Naive B cell (primary cell): ENCODE results near the gene OR2L13. TPM values are rescaled to one million over a fixed set of nuclear protein-coding genes. Genes with fewer than 3 reads are reported as not detected.
"Not testable (repeated sequence)": the region's sequence is repeated elsewhere in the genome, so short reads cannot be mapped to it uniquely, and the experiment has no call there.

Experiments
- ATAC-seq, 2 donors: fragments of 150-1000 bp; cut with Tn5 transposase; 2 replicates each; pipeline ENCODE4 v1.10.0; 2021; ENCODE audit warnings: low read depth in 2 of 2, mild to moderate bottlenecking in 2 of 2, moderate library complexity in 2 of 2
- DNase-seq: peaks from one replicate; pipeline ENCODE4 v3.0.0; 2022
- H3K27ac Mint-ChIP-seq, 6 donors: one replicate each; pipeline ENCODE4 v1.8.0; 2020 to 2022; ENCODE audit warnings: mild to moderate bottlenecking in 6 of 6, mixed read lengths in 6 of 6, moderate library complexity in 5 of 6, inconsistent platforms in 2 of 6
- H3K27me3 Mint-ChIP-seq, 3 donors: one replicate each; pipeline ENCODE4 v1.8.0; 2021 to 2022; ENCODE audit warnings: mixed read lengths in 3 of 3, mild to moderate bottlenecking in 1 of 3
- H3K36me3 Mint-ChIP-seq, 2 donors: one replicate each; pipeline ENCODE4 v1.8.0; 2020 to 2022; ENCODE audit warnings: mixed read lengths in 2 of 2, inconsistent platforms in 1 of 2, mild to moderate bottlenecking in 1 of 2
- H3K4me1 Mint-ChIP-seq, 3 donors: one replicate each; pipeline ENCODE4 v1.8.0; 2020 to 2022; ENCODE audit warnings: mixed read lengths in 3 of 3, inconsistent platforms in 1 of 3, mild to moderate bottlenecking in 1 of 3, moderate library complexity in 1 of 3
- H3K4me3 Mint-ChIP-seq, 8 donors: one replicate each; pipeline ENCODE4 v1.8.0; 2020 to 2022; ENCODE audit warnings: mild to moderate bottlenecking in 8 of 8, mixed read lengths in 8 of 8, moderate library complexity in 8 of 8, inconsistent platforms in 2 of 8
- H3K9me3 Mint-ChIP-seq, 7 donors: one replicate each; pipeline ENCODE4 v1.8.0; 2020 to 2022; ENCODE audit warnings: mixed read lengths in 7 of 7, mild to moderate bottlenecking in 5 of 7, inconsistent platforms in 2 of 7, moderate library complexity in 1 of 7
- polyA plus RNA-seq, 6 donors: library from polyadenylated mRNA; unstranded; fragments of 300-500 nt; fragmentation: Illumina TruSeq; gene quantifications; one replicate each; pipeline ENCODE4 v1.2.3, GENCODE V29; 2021; ENCODE audit warnings: low read depth in 6 of 6

Gene OR2L13, protein sequence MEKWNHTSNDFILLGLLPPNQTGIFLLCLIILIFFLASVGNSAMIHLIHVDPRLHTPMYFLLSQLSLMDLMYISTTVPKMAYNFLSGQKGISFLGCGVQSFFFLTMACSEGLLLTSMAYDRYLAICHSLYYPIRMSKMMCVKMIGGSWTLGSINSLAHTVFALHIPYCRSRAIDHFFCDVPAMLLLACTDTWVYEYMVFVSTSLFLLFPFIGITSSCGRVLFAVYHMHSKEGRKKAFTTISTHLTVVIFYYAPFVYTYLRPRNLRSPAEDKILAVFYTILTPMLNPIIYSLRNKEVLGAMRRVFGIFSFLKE
- 1 to 10 TPM in 2 of 6 donors, under 1 TPM in 3, not detected in 1; 0.27 to 1.7 (median 0.61) TPM for polyA plus RNA-seq

DNA sequence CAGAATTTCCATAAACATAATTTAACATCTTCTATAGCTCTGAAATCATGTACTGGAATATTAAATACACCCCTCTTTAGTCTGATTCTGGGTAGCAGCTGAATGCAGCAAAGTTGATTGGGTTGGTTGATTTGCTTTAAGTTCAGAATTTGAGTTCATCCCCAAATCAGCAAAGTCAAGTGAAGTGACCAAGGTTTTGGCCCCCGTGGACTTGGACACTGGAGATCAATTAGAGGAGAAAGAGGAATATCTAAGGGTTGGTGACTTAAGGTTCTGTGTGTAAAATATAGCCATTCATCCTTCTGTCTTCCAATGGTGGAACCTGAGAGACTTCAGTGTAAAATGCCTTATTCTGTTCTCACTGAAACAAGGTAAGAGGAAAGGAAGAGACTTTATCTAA lies at the start of gene OR2L13:
OR2L13 (plus strand) TSS at position 301 of the 400 bp plus-strand sequence. CDS start 4,192 bp downstream, outside the sequence.
- Mint-ChIP-seq H3K4me1 (peaks cover 0 to 3% (median 0%) of the 10 kb centered on the region in 3 donors), H3K9me3 (peaks cover 0 to 16% (median 7%) of the 10 kb centered on the region in 7 donors), H3K36me3 (peaks cover 0 to 6% of the 10 kb centered on the region in 2 donors), H3K27ac (no peak within 1 kb of the TSS), H3K27me3 (no peaks in the 10 kb centered on the region), H3K4me3 (no peak within 1 kb of the TSS)
- DNase-seq (no peak), ATAC-seq (no peak)

DNA sequence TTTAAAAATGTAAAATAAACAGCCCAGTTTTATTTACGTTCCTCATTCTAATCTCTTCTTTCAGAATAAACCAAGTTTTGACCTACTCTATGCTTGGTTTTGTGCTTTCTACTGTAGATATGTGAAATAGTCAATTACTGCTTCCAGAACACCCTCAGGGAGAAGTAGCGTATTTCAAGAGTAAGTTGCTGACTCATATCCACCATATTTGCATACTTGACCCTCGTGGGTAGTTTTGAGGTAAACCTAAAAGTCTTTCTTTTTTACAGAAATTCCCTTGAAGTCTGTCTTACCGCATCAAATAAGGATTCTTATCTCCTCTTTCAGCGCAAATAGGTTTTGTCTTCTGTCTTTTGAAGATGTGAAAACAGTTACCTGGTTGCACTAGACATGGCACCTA lies 49.8 kb upstream of the OR2L13 start:
- ATAC-seq (no peak), DNase-seq (no peak)
- no peak overlapping the region for H3K4me3 Mint-ChIP-seq
- no peaks in the 10 kb centered on the region for H3K27me3 Mint-ChIP-seq
- H3K36me3 Mint-ChIP-seq = peaks cover 0 to 1% of the 10 kb centered on the region in 2 donors
- peaks cover 4 to 15% (median 8%) of the 10 kb centered on the region in 7 donors for H3K9me3 Mint-ChIP-seq
- H3K27ac Mint-ChIP-seq = no peak overlapping the region
- H3K4me1 Mint-ChIP-seq = peaks cover 0 to 6% (median 0%) of the 10 kb centered on the region in 3 donors

DNA sequence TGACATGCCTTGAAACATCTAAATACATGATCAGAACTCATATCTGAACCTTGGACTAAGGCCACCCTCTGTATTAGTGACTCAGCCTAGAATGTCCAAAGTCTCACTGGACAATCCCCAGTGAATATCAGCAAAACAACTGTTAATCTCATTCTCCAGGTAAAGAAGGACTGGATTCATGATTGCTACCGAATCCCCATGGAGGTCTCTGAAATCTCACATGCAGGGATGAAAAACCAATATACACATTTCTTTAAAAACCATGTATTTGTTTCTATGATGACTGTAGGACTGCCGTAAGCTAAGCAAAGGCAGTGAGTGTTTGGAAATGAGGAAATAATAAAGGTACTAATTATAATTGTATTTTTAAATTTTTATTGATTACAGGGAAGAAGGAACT lies 48.4 kb upstream of the OR2L13 start, which contains the start of gene OR2L3:
OR2L3 (plus strand) TSS at position 301 of the 400 bp plus-strand sequence. CDS start 13,846 bp downstream, outside the sequence.
- Mint-ChIP-seq H3K4me1 (peaks cover 0 to 6% (median 0%) of the 10 kb centered on the region in 3 donors), H3K4me3 (no peak within 1 kb of the TSS), H3K9me3 (peaks cover 2 to 15% (median 5%) of the 10 kb centered on the region in 7 donors), H3K27me3 (no peaks in the 10 kb centered on the region), H3K36me3 (no peaks in the 10 kb centered on the region), H3K27ac (no peak within 1 kb of the TSS)
- no peak for DNase-seq
- ATAC-seq = no peak

DNA sequence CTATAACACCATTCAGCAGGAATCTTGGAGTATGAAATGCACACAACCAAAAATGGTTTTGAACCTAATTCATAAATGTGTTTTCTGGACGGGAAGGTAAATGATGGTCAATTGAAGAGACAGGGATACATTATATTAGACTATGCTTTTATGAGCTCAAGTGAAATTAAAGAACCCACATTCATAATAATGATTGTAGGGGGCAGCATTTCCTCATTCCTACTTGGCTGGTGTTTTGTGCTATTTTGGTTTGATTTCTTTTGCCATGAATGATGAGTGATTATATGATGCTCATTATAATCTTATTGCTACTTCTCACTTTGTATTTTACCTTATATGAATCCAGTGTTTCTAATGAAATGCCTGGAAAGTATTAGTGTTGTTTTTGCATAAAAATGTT lies 48.0 kb upstream of the OR2L13 start:
- Mint-ChIP-seq H3K4me3 (no peak overlapping the region), H3K36me3 (no peaks in the 10 kb centered on the region), H3K4me1 (peaks cover 0 to 6% (median 0%) of the 10 kb centered on the region in 3 donors), H3K9me3 (peaks cover 2 to 15% (median 5%) of the 10 kb centered on the region in 7 donors), H3K27ac (no peak overlapping the region), H3K27me3 (no peaks in the 10 kb centered on the region)
- no peak for ATAC-seq
- DNase-seq = no peak

DNA sequence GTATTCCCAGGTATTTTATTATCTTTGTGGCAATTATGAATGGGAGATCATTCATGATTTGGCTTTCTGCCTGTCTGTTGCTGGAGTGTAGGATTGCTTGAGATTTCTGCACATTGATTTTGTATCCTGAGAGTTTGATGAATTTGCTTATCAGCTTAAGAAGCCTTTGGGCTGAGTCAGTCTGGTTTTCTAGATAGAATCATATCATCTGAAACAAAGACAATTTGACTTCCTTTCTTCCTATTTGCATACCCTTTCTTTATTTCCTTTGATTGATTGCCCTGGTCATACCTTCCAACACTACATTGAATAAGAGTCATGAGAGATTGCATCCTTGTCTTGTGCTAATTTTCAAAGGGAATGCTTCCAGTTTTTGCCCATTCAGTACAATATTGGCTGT lies 40.3 kb upstream of the OR2L13 start:
- no peak for DNase-seq
- Mint-ChIP-seq H3K27me3 (peaks cover 0 to 5% (median 0%) of the 10 kb centered on the region in 3 donors), H3K36me3 (no peaks in the 10 kb centered on the region), H3K4me3 (no peak overlapping the region), H3K27ac (no peak overlapping the region), H3K4me1 (peaks cover 0 to 4% (median 0%) of the 10 kb centered on the region in 3 donors), H3K9me3 (peaks cover 8 to 18% (median 11%) of the 10 kb centered on the region in 7 donors)
- no peak for ATAC-seq

DNA sequence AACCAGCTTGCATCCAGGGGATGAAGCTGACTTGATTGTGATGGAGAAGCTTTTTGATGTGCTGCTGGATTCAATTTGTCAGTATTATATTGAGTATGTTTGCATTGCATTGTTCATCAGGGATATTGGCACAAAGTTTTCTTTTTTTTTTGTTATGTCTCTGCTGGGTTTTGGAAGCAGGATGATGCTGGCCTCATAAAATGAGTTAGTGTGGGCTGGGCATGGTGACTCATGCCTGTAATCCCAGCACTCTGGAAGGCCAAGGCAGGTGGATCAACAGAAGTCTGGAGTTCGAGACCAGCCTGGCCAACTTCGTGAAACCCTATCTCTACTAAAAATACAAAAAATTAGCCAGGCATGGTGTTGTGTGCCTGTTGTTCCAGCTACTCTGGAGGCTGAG lies 39.7 kb upstream of the OR2L13 start:
- no peak for ATAC-seq
- Mint-ChIP-seq H3K36me3 (no peaks in the 10 kb centered on the region), H3K9me3 (peaks cover 8 to 18% (median 11%) of the 10 kb centered on the region in 7 donors), H3K4me1 (peaks cover 0 to 4% (median 0%) of the 10 kb centered on the region in 3 donors), H3K27ac (no peak overlapping the region), H3K4me3 (no peak overlapping the region), H3K27me3 (peaks cover 0 to 5% (median 0%) of the 10 kb centered on the region in 3 donors)
- no peak for DNase-seq

DNA sequence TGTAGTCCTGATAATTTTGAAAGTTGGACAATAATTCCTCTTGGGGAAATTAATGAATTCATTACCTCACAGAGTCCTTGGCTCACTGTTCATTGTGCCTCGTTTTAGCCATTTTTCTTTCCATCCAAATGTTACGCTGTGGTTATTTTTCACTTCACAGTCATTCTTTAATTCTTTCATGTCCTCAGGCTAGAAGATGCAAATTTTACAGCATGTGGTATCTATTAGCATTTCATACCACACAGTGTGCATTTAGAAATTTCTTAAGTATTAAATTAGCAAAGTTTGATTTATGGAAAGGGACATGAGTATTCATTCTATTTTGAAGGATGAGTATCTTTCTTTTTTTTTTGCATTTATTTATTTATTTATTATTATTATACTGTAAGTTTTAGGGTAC lies 29.9 kb upstream of the OR2L13 start:
- Mint-ChIP-seq H3K4me1 (no peaks in the 10 kb centered on the region), H3K36me3 (peaks cover 0 to 8% of the 10 kb centered on the region in 2 donors), H3K27ac (no peak overlapping the region), H3K27me3 (no peaks in the 10 kb centered on the region), H3K4me3 (no peak overlapping the region), H3K9me3 (peaks cover 0 to 30% (median 7%) of the 10 kb centered on the region in 7 donors)
- DNase-seq (no peak), ATAC-seq (no peak)

DNA sequence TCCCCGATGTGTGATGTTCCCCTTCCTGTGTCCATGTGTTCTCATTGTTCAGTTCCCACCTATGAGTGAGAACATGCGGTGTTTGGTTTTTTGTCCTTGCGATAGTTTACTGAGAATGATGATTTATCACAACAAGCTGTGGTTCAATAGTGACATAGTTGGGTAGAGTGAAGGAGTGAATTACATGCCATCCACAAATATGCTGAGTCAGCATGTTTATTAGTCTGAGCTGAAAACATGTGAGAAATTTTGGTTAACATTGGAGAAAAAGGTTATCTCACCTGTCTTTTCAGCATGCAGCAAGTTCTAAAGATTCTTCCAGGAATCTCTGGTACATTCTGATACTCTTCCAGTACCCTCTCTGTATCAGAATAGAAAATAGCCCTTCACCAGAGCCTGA lies 29.4 kb upstream of the OR2L13 start:
- DNase-seq = no peak
- H3K9me3 Mint-ChIP-seq = peaks cover 3 to 35% (median 11%) of the 10 kb centered on the region in 7 donors
- H3K4me3 Mint-ChIP-seq = no peak overlapping the region
- no peak for ATAC-seq
- H3K4me1 Mint-ChIP-seq = no peaks in the 10 kb centered on the region
- peaks cover 4 to 7% of the 10 kb centered on the region in 2 donors for H3K36me3 Mint-ChIP-seq
- H3K27ac Mint-ChIP-seq = no peak overlapping the region
- no peaks in the 10 kb centered on the region for H3K27me3 Mint-ChIP-seq

DNA sequence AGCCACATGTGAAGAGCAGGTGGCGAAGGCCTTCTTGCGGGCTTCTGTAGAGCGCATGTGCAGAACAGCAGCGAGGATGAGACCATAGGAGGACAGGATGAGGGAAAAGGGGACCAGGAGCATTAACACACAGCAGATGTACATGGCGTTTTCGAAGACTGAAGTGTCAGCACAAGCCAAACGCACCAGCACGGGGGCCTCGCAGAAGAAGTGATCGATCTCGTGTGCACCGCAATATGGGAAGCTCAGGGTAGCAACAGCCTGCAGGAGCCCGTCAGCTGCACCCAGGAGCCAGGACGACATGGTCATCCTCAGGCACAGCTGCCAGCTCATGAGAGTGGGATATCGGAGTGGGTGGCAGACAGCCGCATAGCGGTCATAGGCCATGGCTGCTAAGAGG lies 11.1 kb upstream of the OR2L13 start:
- H3K36me3 Mint-ChIP-seq, ATAC-seq, DNase-seq, H3K4me1 Mint-ChIP-seq, H3K4me3 Mint-ChIP-seq, H3K27ac Mint-ChIP-seq, H3K27me3 Mint-ChIP-seq, H3K9me3 Mint-ChIP-seq: not testable (repeated sequence)

DNA sequence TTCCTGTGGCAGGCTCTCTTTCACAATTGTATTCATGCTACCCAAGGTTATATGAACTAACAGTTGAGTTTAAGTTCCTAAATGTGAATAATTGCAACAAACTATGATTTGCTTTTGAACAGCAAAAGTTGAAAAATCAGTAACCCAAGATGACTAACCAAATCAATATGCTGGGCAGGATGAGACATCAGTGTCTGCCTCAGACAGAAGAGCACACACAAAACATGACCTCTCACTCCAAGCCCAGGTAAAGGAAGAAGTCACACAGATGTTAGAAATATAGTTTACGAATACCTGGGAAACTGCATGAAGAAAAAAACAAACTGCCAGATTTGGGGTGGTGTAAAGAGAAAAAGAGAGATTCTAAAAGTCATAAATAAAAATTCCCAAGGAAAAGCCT lies 3.5 kb downstream of the OR2L13 start:
- peaks cover 0 to 8% (median 1%) of the 10 kb centered on the region in 7 donors for H3K9me3 Mint-ChIP-seq
- no peak for ATAC-seq
- peak overlapping the region in 2 of 6 donors; percentile 31 to 58 for H3K27ac Mint-ChIP-seq
- H3K4me3 Mint-ChIP-seq = no peak overlapping the region
- no peak for DNase-seq
- H3K4me1 Mint-ChIP-seq = peaks cover 0 to 3% (median 0%) of the 10 kb centered on the region in 3 donors
- no peaks in the 10 kb centered on the region for H3K27me3 Mint-ChIP-seq
- H3K36me3 Mint-ChIP-seq = peaks cover 0 to 7% of the 10 kb centered on the region in 2 donors

DNA sequence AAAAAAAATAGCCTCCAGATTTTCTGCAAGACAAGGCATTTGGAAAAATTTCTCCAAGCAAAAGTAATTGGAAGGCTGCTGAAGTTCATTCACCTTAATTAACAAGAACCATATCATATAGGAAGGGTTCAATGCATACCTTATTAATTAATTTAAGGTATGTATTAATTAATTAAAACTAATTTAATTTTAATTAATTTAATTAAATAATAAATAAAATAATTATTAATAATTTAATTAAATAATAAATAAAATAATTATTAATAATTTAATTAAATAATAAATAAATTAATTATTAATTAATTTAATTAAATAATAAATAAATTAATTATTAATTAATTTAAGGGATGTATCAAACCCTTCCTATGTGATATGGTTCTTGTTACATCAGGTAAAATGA lies 7.9 kb downstream of the OR2L13 start:
- H3K9me3 Mint-ChIP-seq = peaks cover 6 to 30% (median 10%) of the 10 kb centered on the region in 7 donors
- no peaks in the 10 kb centered on the region for H3K27me3 Mint-ChIP-seq
- DNase-seq = no peak
- no peak overlapping the region for H3K4me3 Mint-ChIP-seq
- peaks cover 0 to 11% of the 10 kb centered on the region in 2 donors for H3K36me3 Mint-ChIP-seq
- peaks cover 0 to 3% (median 0%) of the 10 kb centered on the region in 3 donors for H3K4me1 Mint-ChIP-seq
- no peak for ATAC-seq
- H3K27ac Mint-ChIP-seq = no peak overlapping the region

DNA sequence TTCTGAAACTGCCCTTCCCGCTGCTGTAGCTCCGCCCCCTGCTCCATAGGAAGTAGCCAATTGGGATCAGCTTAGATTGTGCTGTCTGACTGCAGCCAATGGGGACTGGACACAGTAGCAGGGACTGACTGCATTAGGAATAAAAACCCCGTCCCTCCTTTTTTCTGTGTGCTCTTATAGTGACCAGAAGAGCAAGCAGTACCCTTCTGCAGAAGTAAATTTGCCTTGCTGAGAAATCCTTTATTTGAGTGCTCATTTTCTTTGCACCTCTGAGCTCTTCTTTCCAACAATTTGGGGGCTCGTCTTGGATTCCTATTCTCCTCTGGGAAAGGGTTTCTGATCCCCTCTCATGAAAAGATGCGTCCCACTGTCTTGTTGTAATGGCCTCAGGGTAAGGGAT lies 16.2 kb downstream of the OR2L13 start:
- H3K27ac Mint-ChIP-seq = no peak overlapping the region
- DNase-seq (no peak), ATAC-seq (no peak)
- H3K27me3 Mint-ChIP-seq = no peaks in the 10 kb centered on the region
- H3K36me3 Mint-ChIP-seq = peaks cover 0 to 33% of the 10 kb centered on the region in 2 donors
- peak overlapping the region in 1 of 8 donors; percentile 31 for H3K4me3 Mint-ChIP-seq
- peaks cover 21 to 78% (median 32%) of the 10 kb centered on the region in 7 donors for H3K9me3 Mint-ChIP-seq
- no peaks in the 10 kb centered on the region for H3K4me1 Mint-ChIP-seq

DNA sequence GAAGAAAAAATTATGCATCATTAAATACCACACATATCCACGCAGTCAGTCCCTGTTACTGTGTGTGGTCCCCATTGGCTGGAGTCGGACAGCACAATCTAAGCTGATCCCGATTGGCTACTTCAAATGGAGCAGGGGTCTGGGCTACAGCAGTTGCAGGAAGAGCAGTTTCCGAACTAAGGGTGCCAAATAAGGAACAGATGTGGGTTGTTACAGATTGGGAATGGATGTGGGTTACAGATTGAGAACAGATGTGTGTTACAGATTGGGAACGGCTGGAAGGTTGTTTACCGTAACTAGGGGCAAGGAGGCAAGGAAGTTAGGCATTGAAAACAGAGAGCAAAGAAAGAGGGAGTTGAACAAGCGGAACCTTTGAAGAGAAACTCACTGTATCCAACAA lies 19.9 kb downstream of the OR2L13 start:
- DNase-seq (no peak), ATAC-seq (no peak)
- Mint-ChIP-seq H3K4me1 (no peaks in the 10 kb centered on the region), H3K36me3 (peaks cover 0 to 18% of the 10 kb centered on the region in 2 donors), H3K27me3 (no peaks in the 10 kb centered on the region), H3K27ac (no peak overlapping the region), H3K4me3 (peak overlapping the region in 1 of 8 donors; percentile 17), H3K9me3 (peaks cover 15 to 43% (median 25%) of the 10 kb centered on the region in 7 donors)

DNA sequence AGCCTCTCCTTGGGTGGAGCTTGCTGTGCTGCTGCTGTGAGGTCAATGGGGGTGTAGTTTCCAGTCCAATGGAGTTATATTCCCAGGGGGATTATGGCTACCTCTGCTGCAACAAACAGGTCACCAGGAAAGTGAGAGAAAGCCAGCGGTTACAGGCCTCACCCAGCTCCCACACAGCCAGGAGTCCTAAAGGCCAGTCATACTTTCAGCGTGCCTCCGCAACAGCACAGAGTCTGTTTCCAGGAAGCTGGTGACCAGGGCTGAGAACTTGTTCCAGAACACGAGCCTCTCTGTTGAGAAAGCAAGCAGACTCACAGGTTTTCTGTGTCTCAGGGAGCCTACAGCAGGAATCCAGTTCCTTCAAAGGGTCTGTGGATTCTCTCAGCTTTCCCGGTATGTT lies 32.7 kb downstream of the OR2L13 start:
- Mint-ChIP-seq H3K27ac (no peak overlapping the region), H3K27me3 (peaks cover 0 to 5% (median 4%) of the 10 kb centered on the region in 3 donors), H3K4me1 (no peaks in the 10 kb centered on the region), H3K9me3 (peaks cover 4 to 32% (median 13%) of the 10 kb centered on the region in 7 donors), H3K4me3 (no peak overlapping the region), H3K36me3 (peaks cover 0 to 12% of the 10 kb centered on the region in 2 donors)
- no peak for DNase-seq
- no peak for ATAC-seq
